Activated T-cell treated with anti-CD3 and anti-CD28 coated beads, Interleukin-2, amount 50 U/mL, for 4 hours (primary cell): ENCODE data around the gene RAP1GAP2. TPM values are rescaled to one million over a fixed set of nuclear protein-coding genes. Genes with fewer than 3 reads are reported as not detected.
"Not testable (repeated sequence)": the region's sequence is repeated elsewhere in the genome, so short reads cannot be mapped to it uniquely, and the experiment has no call there.

Source experiments
- ATAC-seq, 2 donors: fragments of 200-7000 bp; cut with Tn5 transposase; one replicate each; pipeline ENCODE4 v1.10.0; 2021
- DNase-seq: peaks from one replicate; pipeline ENCODE4 v3.0.0-alpha.2; 2020
- H3K27me3 Mint-ChIP-seq: one replicate; pipeline ENCODE4 v1.8.0; 2021; ENCODE audit warnings: low read depth, mixed read lengths
- H3K36me3 Mint-ChIP-seq: one replicate; pipeline ENCODE4 v1.8.0; 2022; ENCODE audit warnings: mixed read lengths; ENCODE audit not compliant: insufficient read depth
- H3K4me1 Mint-ChIP-seq: one replicate; pipeline ENCODE4 v1.8.0; 2021; ENCODE audit warnings: low read depth, mixed read lengths
- H3K4me3 Mint-ChIP-seq: one replicate; pipeline ENCODE4 v1.8.0; 2021; ENCODE audit warnings: mild to moderate bottlenecking, moderate library complexity, mixed read lengths
- H3K9me3 Mint-ChIP-seq: one replicate; pipeline ENCODE4 v1.8.0; 2021; ENCODE audit warnings: mixed read lengths
- total RNA-seq, 3 donors: library from RNA; stranded (reverse); gene quantifications; one replicate each; pipeline ENCODE4 v1.2.1, GENCODE V29; 2021

The RAP1GAP2 gene
- total RNA-seq, 3 donors from 2014 or later: 0.29 to 1.6 (median 1.2) TPM

DNA sequence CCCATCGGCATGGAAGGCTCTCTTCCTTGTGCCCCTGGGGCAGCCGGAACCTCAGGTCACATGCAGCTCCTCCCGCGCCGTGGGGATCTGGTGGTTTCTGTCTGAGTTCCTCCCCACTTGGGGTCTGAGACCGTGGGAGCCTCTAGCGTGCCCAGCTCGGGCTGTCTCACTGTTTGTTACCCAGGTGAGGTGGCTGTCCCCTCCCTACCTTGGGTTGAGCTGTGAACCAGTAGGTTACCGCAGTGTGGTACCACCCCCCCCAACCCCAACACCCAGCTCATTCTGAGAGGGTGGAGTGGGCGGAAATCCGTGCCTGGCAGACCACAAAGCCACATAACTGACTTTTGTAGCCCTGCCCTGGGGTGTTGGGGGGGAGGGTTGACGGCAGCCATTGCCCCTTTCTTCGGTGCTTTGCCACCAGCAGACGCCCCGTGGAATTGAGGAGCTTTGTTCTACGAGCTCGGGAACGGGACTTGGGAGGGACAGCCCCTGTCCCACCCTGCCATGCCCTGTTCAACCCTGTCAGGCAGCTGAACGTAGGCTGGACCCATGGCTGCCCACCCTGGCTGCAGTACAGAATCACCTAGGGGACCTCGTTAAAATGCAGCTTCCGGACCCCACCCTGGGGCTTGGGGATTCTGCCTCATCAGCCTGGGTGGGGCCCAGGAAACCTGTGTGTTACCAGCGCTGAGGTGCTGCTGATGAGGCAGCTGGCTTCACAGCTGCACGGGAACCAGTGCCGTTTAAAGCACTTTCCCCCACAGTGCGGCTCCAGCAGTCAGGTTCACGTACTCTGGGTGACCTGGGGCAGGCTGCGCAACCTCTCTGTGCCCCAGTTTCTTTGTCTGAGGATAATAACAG lies 18.5 kb downstream of the RAP1GAP2 start:
- H3K4me3 Mint-ChIP-seq: peak overlapping the region; percentile 55
- DNase-seq (peak; percentile 90), ATAC-seq (peak; percentile 90)
- H3K36me3 Mint-ChIP-seq: no peaks in the 10 kb centered on the region
- H3K9me3 Mint-ChIP-seq: no peaks in the 10 kb centered on the region
- peaks cover 40% of the 10 kb centered on the region for H3K4me1 Mint-ChIP-seq
- H3K27me3 Mint-ChIP-seq: no peaks in the 10 kb centered on the region

- DNase-seq (no peak), ATAC-seq (no peak)
- H3K36me3 Mint-ChIP-seq: no peaks in the 10 kb centered on the region
- no peak overlapping the region for H3K4me3 Mint-ChIP-seq
- no peaks in the 10 kb centered on the region for H3K9me3 Mint-ChIP-seq
- peaks cover 43% of the 10 kb centered on the region for H3K4me1 Mint-ChIP-seq
- H3K27me3 Mint-ChIP-seq: no peaks in the 10 kb centered on the region
Measured at GRCh38 chr17:2815781-2816185, 19.5 kb downstream of the RAP1GAP2 start.

DNA sequence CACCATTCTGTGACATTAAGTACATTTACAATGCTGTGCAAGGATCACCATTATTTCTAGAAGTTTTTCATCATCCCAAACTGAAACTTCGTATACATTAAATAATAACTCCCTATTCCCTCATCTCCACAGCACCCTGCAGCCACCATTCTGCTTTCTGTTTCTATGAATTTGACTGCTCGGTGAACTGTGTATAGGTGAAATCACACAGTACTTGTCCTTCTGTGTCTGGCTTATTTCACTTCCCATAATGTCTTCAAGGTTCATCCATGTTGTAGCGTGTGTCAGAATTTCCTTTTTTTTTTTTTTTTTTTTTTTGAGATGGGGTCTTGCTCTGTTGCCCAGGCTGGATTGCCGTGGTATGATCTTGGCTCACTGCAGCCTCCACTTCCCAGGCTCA lies 20.4 kb downstream of the RAP1GAP2 start:
- Mint-ChIP-seq H3K4me3 (no peak overlapping the region), H3K4me1 (peaks cover 41% of the 10 kb centered on the region), H3K9me3 (no peaks in the 10 kb centered on the region), H3K27me3 (no peaks in the 10 kb centered on the region), H3K36me3 (no peaks in the 10 kb centered on the region)
- ATAC-seq (no peak), DNase-seq (no peak)

DNA sequence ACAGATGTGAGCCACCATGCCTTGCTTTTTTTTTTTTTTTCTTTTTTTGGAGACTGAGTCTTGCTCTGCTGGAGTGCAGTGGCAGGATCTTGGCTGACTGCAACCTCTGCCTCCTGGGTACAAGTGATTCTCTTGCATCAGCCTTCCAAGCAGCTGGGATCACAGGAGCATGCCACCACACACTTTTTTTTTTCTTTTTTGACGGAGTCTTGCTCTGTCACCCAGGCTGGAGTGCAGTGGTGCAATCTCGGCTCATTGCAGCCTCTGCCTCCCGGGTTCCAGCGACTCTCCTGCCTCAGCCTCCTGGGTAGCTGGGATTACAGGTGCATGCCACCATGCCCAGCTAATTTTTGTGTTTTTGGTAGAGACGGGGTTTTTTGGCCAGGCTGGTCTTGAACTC lies 23.1 kb downstream of the RAP1GAP2 start:
- not testable (repeated sequence) for ATAC-seq, H3K4me3 Mint-ChIP-seq, H3K27me3 Mint-ChIP-seq, H3K36me3 Mint-ChIP-seq, DNase-seq, H3K9me3 Mint-ChIP-seq
- H3K4me1 Mint-ChIP-seq: peaks cover 28% of the 10 kb centered on the region

- no peaks in the 10 kb centered on the region for H3K9me3 Mint-ChIP-seq
- peaks cover 2% of the 10 kb centered on the region for H3K27me3 Mint-ChIP-seq
- no peak overlapping the region for H3K4me3 Mint-ChIP-seq
- no peak for DNase-seq
- no peak for ATAC-seq
- H3K4me1 Mint-ChIP-seq: peaks cover 22% of the 10 kb centered on the region
- peaks cover 4% of the 10 kb centered on the region for H3K36me3 Mint-ChIP-seq
Measured at GRCh38 chr17:2819921-2820501, 23.8 kb downstream of the RAP1GAP2 start.

- H3K9me3 Mint-ChIP-seq: no peaks in the 10 kb centered on the region
- DNase-seq: no peak
- H3K4me1 Mint-ChIP-seq: peaks cover 17% of the 10 kb centered on the region
Measured at GRCh38 chr17:2821868-2822267, 25.6 kb downstream of the RAP1GAP2 start.

GRCh38 chr17:2822358-2822757 lies 26.1 kb downstream of the RAP1GAP2 start:
- Mint-ChIP-seq H3K9me3 (no peaks in the 10 kb centered on the region), H3K4me1 (peaks cover 21% of the 10 kb centered on the region), H3K36me3 (peaks cover 11% of the 10 kb centered on the region), H3K4me3 (no peak overlapping the region), H3K27me3 (peaks cover 2% of the 10 kb centered on the region)
- DNase-seq (no peak), ATAC-seq (no peak)

More at GRCh38 chr17:2821868-2822267, 25.6 kb downstream of the RAP1GAP2 start:
- Mint-ChIP-seq H3K27me3 (peaks cover 2% of the 10 kb centered on the region), H3K4me3 (no peak overlapping the region), H3K36me3 (peaks cover 11% of the 10 kb centered on the region)
- ATAC-seq: no peak

DNA sequence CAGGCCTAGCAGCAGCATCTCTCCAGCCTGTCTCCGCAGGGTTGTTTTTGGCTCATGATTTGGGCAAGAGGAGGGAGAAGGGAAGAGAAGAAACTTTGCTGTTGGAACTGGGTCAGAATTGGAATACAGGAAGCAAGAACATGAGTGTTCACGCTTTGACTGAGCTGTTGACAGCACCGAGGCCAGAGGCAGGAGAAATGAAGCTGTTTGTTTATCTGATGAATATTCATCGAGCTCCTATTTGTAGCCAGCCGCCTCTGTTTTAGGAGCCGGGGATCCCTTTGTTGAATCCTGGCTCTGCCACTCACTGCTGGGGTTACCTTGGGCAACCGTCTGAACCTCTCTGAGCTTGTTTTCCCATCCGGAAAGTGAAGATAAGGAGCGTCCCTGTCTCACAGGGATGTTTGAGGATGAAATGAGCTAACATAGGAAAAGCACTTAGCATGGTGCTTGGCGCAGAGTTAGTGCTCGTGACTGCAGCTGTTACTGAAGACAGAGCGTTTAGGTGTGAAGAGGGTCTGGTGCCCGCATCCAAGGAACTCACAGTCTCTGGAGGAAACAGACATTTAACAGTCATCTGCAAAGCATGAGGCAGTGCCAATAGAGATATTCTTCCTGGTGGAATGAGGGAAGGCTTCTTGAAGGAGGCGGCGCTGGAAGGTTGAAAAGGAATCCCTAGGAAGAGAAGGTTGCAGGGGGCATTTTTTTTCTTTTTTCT lies 29.2 kb downstream of the RAP1GAP2 start:
- DNase-seq: no peak

DNA sequence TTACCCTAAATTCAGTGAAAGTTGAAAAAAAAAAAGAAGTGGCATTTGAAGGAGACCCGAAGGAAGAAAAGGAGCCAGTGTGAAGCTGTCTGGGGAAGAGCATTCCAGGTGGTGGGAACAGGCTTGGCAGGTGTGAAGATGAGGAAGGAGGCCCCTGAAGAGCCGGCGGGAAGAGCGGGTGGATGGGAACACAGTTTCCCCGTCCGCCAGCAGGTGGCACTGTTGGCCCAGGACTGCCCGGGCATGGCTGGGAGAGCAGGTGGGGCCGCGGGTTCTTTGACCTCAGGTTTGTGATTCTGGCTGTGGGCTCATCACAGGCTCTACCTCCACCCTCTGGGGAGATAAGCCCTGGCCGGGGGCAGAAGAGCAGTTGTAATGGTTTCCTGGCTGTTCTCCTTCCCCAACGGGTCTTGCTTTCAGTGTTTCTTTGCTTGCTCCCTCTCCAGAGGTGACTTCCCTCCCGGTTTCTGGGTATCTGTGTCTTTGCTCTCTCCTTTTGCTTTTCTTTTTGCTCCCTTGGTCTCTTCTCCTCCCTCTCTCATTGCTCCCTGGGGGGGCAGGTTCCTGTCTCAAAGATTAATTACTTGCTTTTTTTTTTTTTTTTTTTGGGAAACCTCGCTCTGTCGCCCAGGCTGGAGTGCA lies 32.3 kb downstream of the RAP1GAP2 start:
- ATAC-seq: peak; percentile 90 to 96
- no peak overlapping the region for H3K4me3 Mint-ChIP-seq
- peaks cover 9% of the 10 kb centered on the region for H3K36me3 Mint-ChIP-seq
- DNase-seq: peak; percentile 77
- no peaks in the 10 kb centered on the region for H3K9me3 Mint-ChIP-seq
- H3K4me1 Mint-ChIP-seq: peaks cover 27% of the 10 kb centered on the region
- peaks cover under 1% of the 10 kb centered on the region for H3K27me3 Mint-ChIP-seq

More for the DNA sequence above, 29.2 kb downstream of the RAP1GAP2 start:
- H3K27me3 Mint-ChIP-seq: peaks cover 2% of the 10 kb centered on the region
- H3K4me1 Mint-ChIP-seq: peaks cover 31% of the 10 kb centered on the region
- H3K36me3 Mint-ChIP-seq: peaks cover 11% of the 10 kb centered on the region
- no peaks in the 10 kb centered on the region for H3K9me3 Mint-ChIP-seq
- no peak overlapping the region for H3K4me3 Mint-ChIP-seq
- ATAC-seq: no peak

- H3K4me1 Mint-ChIP-seq: peaks cover 21% of the 10 kb centered on the region
- no peaks in the 10 kb centered on the region for H3K27me3 Mint-ChIP-seq
- H3K9me3 Mint-ChIP-seq: no peaks in the 10 kb centered on the region
- peaks cover under 1% of the 10 kb centered on the region for H3K36me3 Mint-ChIP-seq
- no peak for ATAC-seq
- H3K4me3 Mint-ChIP-seq: no peak overlapping the region
- DNase-seq: no peak
Measured at GRCh38 chr17:2830678-2831077, 34.4 kb downstream of the RAP1GAP2 start.

- Mint-ChIP-seq H3K4me1 (peaks cover 6% of the 10 kb centered on the region), H3K36me3 (peaks cover 9% of the 10 kb centered on the region), H3K4me3 (no peak overlapping the region), H3K27me3 (no peaks in the 10 kb centered on the region), H3K9me3 (no peaks in the 10 kb centered on the region)
- DNase-seq (no peak), ATAC-seq (no peak)
Measured at GRCh38 chr17:2835780-2836179, 39.5 kb downstream of the RAP1GAP2 start.

- H3K9me3 Mint-ChIP-seq: no peaks in the 10 kb centered on the region
- H3K4me1 Mint-ChIP-seq: peaks cover 8% of the 10 kb centered on the region
- H3K27me3 Mint-ChIP-seq: no peaks in the 10 kb centered on the region
- peaks cover 9% of the 10 kb centered on the region for H3K36me3 Mint-ChIP-seq
- ATAC-seq (peak; percentile 97 to 100), DNase-seq (peak; percentile 34)
- no peak overlapping the region for H3K4me3 Mint-ChIP-seq
Measured at GRCh38 chr17:2837147-2837561, 40.9 kb downstream of the RAP1GAP2 start.

- peaks cover 2% of the 10 kb centered on the region for H3K27me3 Mint-ChIP-seq
- H3K4me1 Mint-ChIP-seq: peaks cover 6% of the 10 kb centered on the region
- DNase-seq: no peak
- H3K9me3 Mint-ChIP-seq: no peaks in the 10 kb centered on the region
- no peak for ATAC-seq
- no peak overlapping the region for H3K4me3 Mint-ChIP-seq
- H3K36me3 Mint-ChIP-seq: peaks cover 10% of the 10 kb centered on the region
Measured at GRCh38 chr17:2841606-2842005, 45.4 kb downstream of the RAP1GAP2 start.

DNA sequence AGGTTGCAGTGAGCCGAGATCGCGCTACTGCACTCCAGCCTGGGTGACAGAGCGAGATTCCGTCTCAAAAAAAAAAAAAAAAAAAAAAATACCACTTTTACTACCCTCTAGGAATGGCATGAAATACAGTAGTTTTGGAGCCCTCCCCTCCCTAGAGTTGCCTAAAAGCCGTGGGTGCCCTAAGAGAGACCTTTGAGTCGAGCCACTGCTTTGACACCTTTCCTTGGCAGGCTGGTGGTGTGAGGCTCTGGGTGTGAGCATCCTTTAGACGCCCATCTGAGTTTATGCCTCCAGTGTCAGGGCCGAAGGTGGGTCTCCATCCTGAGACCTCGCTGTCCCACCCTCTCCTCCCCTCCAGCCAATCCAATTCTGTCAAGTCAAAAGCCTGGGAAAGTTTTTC lies 46.2 kb downstream of the RAP1GAP2 start:
- no peaks in the 10 kb centered on the region for H3K9me3 Mint-ChIP-seq
- no peak for DNase-seq
- peaks cover 2% of the 10 kb centered on the region for H3K27me3 Mint-ChIP-seq
- no peak for ATAC-seq
- peaks cover 8% of the 10 kb centered on the region for H3K36me3 Mint-ChIP-seq
- H3K4me1 Mint-ChIP-seq: peaks cover 2% of the 10 kb centered on the region
- H3K4me3 Mint-ChIP-seq: no peak overlapping the region
